Choroid plexus epithelial cell (primary cell): Measurements from ENCODE around the gene UGCG.
"Not testable (repeated sequence)": the region's sequence is repeated elsewhere in the genome, so short reads cannot be mapped to it uniquely, and the experiment has no call there.

Source experiments
- DNase-seq: peaks from one replicate; pipeline ENCODE4 v3.0.0-alpha.2; 2010; ENCODE audit warnings: low read depth
- H3K4me3 ChIP-seq: 2 replicates; pipeline ENCODE4 v1.5.1; 2011; ENCODE audit warnings: low read depth, mild to moderate bottlenecking, control low read depth, low read length, moderate library complexity
- TF ChIP-seq, protein P1 (sequence below): conservative IDR thresholded peaks from 2 replicates; pipeline ENCODE4 v1.5.1; 2011; ENCODE audit warnings: low read depth, mild to moderate bottlenecking, control low read depth, inconsistent platforms, low read length, moderate library complexity

Gene UGCG

DNA sequence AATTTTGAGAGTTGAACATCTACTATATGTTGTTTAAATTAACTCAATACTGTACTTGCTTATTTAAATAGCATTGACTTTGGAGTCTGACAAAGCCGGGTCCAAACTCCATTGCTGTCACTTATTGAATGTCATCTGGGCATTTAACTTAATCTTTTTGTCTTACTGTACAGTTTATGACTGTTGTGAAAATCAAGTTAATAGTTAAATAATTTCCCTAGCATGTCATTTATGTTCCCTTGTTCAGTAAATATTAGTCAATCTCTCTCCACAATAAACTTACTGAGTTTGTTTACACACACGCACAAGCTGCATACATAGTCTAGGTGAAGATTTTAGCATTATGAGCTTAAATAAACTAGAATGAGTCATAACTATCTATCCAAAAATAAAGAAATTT lies 6.3 kb upstream of the UGCG start:
- TF ChIP-seq, protein P1, sequence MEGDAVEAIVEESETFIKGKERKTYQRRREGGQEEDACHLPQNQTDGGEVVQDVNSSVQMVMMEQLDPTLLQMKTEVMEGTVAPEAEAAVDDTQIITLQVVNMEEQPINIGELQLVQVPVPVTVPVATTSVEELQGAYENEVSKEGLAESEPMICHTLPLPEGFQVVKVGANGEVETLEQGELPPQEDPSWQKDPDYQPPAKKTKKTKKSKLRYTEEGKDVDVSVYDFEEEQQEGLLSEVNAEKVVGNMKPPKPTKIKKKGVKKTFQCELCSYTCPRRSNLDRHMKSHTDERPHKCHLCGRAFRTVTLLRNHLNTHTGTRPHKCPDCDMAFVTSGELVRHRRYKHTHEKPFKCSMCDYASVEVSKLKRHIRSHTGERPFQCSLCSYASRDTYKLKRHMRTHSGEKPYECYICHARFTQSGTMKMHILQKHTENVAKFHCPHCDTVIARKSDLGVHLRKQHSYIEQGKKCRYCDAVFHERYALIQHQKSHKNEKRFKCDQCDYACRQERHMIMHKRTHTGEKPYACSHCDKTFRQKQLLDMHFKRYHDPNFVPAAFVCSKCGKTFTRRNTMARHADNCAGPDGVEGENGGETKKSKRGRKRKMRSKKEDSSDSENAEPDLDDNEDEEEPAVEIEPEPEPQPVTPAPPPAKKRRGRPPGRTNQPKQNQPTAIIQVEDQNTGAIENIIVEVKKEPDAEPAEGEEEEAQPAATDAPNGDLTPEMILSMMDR, result no peak
- no peak overlapping the region for H3K4me3 ChIP-seq
- no peak for DNase-seq

DNA sequence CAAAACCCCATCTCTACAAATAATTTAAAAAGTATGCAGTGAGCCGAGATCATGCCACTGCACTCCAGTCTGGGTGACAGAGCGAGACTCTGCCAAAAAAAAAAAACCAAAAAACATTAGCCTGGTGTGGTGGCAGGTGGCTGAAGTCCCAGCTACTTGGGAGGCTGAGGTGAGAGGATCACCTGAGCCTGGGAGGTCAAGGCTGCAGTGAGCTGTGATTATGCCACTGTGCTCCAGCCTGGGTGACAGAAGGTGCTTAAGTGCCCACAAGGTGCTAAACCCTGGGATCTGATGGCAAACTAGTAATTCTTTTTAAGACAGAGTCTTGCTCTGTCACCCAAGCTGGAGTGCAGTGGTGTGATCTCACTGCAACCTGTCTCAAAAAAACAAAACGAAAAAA lies 5.7 kb upstream of the UGCG start:
- not testable (repeated sequence) for H3K4me3 ChIP-seq, DNase-seq

DNA sequence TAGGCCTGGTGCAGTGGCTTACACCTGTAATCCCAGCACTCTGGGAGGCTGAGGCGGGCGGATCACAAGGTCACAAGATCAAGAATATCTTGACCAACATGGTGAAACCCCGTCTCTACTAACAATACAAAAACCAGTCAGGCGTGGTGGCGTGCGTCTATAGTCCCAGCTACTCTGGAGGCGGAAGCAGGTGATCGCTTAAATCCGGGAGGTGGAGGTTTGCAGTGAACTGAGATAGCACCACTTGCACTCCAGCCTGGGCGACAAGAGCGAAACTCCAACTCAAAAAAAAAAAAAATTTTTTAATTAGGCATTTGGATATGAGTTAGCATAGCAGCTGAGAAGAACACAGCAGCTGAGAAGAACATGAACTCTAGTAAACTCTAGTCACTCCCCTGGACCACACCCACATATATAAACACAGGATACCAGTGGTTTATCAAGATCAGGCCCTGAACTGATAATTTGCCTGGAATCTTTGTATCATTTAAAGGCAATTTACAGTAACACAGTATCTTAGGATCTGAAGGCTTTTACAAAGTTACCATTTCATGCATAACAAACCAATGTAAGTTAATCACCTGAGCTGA lies 4.6 kb upstream of the UGCG start:
- no peak for DNase-seq
- TF ChIP-seq, protein P1, result no peak

DNA sequence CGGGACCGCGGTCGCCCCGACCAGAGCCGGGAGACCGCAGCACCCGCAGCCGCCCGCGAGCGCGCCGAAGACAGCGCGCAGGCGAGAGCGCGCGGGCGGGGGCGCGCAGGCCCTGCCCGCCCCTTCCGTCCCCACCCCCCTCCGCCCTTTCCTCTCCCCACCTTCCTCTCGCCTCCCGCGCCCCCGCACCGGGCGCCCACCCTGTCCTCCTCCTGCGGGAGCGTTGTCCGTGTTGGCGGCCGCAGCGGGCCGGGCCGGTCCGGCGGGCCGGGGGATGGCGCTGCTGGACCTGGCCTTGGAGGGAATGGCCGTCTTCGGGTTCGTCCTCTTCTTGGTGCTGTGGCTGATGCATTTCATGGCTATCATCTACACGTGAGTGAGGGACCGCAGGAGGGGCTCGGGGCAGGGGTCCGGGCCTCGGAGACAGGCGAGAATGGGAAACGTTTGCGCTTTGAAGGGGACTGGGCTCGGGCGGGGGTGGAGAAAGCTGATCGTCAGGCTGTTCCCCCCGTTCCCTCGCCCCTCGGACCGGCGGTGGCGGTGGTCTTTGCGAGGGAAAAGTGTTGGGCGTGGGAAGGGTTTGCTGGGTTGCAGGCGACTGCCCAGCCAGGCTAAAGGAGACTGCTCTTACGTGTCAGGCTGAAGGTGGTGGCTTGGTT lies 457 bp downstream of the UGCG start:
- no peak for DNase-seq
- TF ChIP-seq, protein P1, result no peak
- H3K4me3 ChIP-seq, result peak overlapping the region; percentile 75

More for the DNA sequence above, 4.6 kb upstream of the UGCG start:
- no peak overlapping the region for H3K4me3 ChIP-seq

DNA sequence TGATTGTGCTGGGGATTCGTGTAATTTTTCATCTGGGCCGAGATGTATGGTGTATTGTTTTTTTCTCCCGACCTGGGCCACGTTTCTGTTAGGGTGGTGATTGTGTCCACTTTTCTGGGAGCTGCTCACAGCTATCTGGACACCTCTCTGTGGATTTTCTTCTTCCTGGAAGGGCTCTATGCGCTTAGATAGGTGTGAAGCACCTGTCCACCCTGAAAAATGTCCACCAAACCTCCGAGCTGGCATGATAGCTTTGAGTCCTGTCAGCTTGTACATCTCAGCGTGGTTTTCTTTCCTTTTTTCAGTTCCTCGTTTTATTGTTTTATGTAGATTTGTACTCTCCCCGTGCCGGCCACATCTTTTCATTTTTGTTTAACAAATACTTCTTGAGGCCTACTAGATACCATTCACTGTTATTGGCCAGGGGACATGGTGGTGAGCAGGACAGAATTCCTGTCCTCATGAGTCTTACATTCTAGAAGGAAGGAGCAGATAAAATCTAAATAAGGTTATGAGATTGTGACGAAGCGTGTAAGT lies 1.1 kb downstream of the UGCG start:
- no peak for DNase-seq
- TF ChIP-seq, protein P1, result no peak
- peak overlapping the region; percentile 75 for H3K4me3 ChIP-seq

DNA sequence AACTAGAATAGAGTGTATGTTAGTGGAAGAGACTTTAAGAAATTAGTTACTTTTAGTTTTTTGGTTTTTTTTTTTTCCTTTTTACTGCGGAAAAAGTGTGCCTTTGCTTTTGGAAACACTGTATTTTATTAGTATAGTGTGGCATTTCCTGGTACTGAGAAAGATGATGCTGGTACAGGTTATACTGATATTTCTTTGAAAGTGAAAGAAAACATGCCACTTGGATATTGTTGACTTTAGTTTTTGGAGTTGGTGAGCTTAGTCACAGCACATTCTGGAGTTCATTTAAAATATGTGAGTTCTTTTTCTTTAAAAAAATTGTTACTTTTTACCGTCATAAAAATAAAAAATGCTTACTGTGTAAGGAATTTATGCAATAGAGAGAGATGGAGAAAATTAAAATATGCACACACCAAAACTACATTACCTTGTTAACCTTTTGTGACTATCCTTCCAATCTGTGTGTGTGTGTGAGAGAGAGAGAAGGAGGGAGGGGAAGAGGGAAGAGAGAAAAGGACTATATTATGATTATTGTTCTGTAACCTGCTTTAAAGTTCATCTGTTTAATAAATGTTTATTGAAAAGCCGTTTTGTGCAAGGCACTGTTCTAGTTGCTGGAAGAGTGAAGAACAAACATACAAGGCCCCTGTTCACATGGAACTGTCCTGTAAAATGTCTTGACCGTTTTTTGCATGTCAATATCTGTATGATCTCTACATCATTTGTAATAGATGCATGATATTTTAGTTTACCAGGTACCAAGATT lies 1.9 kb downstream of the UGCG start:
- peak overlapping the region; percentile 75 for H3K4me3 ChIP-seq
- TF ChIP-seq, protein P1, result no peak
- DNase-seq, result no peak

DNA sequence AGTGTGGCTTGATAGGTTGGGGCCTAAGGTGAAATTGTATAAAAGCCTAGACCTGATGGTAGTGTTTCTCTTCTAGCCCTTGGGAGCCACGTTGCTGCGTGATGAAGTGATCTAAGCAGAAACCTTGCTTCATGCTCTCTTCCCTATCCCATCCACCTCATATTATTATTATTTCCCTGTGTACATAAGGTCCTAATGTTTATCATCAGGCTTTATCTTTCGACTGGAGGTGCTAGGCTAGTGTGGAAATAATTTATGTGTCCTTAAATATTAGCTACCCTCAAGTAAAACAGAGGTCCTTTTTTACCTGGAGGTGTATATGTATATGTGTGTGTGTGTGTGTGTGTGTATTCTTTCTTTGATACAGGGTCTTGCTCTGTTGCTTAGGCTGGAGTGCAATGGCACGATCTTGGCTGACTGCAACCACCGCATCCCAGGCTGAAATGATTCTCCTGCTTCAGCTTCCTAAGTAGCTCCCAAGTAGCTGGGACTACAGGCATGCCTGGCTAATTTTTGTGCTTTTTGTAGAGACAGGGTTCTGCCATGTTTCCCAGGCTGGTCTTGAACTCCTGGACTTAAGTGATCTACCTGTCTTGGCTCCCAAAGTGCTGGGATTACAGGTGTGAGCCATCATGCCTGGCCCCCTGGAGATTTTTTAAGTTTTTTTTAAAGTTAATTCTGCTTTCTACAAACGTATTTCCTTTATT lies 3.7 kb downstream of the UGCG start:
- TF ChIP-seq, protein P1, result no peak
- H3K4me3 ChIP-seq, result peak overlapping the region; percentile 75
- DNase-seq, result no peak
